Activated T-helper 9 cell treated with anti-CD3 and anti-CD28 coated beads, Interleukin-2, amount 50 U/mL, for 16 hours (primary cell): ENCODE results near the gene ERCC3.

Source experiments
- DNase-seq: peaks from one replicate; pipeline ENCODE4 v3.0.0-alpha.2; 2020; ENCODE audit warnings: low read depth

ERCC3 gene

DNA sequence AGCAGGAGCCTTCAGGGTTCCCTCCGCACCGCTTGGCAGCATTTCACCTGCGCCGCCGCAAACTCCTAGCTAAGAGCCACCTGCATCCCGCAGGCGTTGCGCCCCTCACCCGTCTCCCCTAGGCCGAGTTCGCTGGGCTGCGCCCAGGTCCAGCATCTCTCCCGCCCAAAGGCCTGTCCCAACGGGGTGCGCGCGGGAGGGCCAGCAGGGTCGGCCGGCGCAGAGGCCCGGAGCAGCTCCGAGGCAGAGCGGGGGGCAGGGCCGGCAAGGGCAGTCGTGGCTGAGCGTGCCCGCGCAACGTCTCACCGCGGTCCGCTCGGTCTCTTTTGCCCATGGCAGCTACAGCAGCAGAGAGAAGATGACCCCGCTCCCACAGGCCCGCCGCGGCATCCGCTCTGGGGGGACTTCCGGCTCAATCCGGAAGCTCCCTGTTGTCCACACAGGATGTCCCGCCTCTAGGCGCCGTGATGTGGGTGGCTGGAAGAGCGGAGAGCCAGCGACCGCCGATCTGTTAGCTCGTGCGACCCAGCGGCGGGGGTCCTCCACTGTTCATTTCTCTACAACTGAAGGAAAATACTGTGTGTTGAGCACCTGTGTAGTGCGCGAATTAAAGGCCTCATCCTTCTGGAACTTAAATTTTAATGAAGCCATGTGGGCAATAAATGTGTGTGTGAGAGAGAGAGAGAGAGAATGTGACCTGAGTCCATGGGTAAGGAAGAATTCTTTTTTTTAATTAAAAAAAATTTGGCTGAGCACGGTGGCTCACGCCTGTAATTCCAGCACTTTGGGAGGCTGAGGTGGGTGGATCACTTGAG is at the start of gene ERCC3:
Gene ERCC3 (minus strand): TSS at position 397 of the 815 bp plus-strand sequence. CDS start 63 bp downstream, at position 334.
- DNase-seq, result peak; percentile 76

DNA sequence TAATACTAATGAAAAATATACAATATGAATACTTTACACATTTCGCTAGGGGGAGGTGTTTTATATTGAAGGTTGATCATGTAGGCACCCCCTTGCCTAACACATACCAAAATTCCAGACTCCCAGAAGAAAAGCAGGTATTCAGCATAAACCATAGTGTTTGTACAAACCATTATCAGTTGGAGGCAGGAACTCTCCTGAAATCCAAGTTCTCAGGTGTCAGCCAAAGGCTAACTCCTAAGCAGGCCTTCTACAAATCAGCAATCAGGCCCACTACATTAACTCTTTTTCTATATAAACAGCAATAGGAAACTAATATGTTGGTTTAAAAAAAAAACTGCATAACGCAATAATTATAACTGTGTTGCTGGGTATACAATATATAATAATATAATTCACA is 49.3 kb upstream of the ERCC3 start:
- no peak for DNase-seq

DNA sequence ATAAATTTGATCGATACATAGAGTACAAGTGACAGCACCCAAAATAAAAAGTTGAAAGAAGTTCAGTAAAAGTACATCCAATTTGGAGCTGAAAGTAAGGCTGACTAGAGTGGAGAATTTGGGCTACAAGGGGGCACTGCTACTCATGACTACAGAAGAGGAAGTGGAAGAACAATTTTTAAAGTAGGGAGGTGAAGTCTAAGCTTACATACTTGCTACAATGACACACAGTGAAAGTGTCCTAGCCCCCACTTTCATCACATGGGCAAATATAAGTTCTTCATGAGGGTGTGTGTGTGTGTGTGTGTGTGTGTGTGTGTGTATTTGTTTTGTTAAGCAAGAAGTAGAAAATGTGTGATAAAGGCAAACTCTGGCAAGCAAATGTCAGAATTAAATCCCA is 48.2 kb upstream of the ERCC3 start:
- DNase-seq, result no peak

DNA sequence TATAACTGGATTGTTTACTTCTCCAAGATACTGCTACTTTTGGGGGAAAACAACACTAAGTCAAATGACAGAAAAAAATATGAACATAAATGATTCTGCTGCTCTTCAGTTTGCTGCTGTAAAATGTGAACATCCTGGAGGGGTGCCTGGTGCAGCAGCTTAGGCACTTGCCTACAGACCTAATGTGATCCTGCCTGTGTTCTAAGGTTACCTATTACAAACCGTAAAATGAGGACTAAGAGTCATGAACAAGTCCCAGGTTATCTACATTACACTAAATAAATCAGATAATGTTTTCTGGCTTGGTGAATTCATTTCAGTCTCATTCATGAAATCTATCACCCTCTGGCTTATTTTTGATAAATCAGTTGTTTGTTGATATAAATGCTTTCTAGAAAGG is 38.4 kb upstream of the ERCC3 start:
- DNase-seq, result no peak

DNA sequence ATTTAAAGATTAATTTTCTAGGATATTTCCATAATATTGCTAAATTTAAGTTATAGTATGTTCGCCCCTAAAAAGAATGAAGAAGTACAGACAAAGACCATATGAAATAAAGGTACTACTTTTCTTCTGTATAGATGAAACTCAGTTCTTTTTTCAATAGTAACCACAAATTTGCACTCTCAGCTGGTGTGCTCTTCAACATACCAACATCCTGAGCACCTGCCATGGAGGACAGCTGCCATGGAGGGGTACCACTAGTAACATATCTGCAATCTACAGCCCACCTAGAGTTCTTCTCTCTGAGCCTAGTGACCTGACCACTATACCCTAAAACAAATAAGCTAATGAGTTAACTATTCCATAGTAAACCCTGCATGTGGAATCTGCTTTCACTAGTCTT is 36.8 kb upstream of the ERCC3 start:
- no peak for DNase-seq

DNA sequence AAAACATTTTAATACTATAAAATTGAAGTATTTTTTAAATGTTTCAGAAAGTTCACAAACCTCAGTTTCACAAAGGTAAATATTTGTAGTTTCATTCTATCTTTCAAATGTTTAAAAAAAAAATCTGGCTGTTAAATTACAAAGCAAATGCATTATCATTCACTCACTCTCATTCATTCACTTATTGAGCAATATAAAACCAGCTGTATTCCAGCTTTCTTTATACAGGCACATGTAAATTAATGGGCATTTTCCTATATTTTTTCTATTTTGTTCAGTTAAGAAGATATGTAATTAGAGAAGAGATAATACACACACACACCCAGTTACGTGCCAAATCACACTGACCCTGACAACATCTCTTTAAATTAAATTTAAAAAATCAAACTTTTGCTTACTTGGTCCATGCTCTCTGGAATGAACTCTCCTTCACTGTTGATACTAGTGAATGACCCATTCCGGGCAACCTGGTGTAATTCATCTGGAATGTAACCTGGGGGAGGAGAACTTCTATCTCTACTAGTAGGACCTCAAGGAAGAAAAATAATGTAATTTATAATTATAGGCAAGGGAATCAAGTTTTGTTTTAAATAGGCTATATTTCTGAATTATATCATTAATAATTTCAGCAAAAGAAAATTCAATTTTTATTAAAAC is 32.5 kb upstream of the ERCC3 start:
- no peak for DNase-seq

DNA sequence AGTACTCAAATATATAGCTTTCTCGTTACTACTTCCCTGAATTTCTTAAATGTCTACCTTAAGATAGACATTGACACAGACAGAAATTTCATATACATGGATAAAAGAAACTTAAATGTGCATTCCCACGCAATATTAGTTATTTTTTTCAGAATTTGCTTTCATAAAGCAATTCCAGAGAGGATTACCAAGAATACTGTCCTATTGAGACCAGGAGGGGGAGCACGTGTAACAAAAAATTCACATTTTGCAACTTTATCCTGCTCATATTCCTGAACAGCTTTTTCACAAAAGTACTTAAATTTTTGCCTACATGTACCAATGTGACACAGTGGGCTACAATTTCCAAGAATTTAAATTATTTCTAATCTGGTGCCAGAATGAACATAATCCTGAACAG is 30.7 kb upstream of the ERCC3 start:
- DNase-seq, result no peak

DNA sequence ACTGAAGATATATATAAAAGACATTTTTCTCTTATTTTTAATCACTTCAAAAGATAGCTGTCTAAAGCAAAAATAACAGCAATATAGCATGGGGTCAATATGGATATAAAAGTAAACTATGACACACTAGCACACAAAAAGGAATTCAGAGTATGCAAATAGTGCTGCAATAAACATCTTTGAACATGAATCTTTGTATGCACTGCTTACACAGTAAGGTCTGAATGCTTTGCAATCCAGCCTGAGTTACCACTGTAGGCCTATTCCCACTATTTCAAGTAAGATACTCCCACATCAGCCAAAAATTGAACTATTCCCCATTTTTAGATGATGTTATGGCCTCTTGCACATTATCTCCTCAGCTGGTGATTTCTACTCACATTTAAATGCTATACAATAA is 27.4 kb upstream of the ERCC3 start:
- no peak for DNase-seq

DNA sequence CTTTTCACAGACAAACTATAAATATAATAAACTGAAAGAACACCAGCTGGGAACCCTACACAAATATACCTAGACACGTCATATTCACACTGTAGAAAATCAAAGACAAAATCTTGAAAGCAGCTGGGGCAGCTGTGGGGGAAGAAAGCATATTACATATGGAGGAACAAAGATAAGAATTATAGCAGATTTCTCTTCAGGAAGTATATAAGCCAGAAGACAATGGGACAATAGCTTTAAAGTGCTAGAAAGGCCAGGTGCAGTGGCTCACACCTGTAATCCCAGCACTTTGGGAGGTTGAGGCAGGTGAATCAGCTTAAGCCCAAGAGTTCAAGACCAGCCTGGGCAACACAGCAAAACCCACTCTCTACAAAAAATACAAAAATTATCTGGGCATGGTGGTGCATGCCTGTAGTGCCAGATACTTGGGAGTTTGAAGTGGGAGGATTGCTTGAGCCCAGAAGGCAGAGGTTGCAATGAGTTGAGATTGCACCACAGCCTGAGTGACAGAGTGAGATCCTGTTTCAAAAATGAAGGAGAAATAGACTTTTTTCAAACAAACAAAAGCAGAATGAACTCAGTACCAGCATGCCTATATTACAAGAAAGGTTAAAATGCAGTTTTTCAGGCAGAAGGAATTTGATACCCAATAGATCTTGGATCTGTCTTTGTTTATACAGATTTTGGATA is 26.8 kb upstream of the ERCC3 start:
- no peak for DNase-seq

DNA sequence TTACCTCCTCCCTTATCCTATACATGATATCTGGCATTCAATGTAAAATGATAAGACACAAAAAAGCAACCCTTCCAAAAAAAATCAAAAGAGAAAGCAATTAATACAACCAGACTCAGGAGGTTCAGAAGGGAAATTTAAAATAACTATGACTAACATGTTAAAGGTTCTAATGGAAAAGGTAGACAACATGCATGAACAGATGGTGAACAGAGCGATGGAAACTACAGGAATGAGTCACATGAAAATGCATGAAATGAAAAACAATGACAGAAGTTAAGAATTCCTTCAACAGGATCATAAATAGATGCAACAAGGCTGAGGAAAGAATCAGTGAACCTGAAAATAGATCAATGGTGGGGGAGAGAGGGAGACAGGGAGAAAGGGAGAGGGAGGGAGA is 26.1 kb upstream of the ERCC3 start:
- no peak for DNase-seq

DNA sequence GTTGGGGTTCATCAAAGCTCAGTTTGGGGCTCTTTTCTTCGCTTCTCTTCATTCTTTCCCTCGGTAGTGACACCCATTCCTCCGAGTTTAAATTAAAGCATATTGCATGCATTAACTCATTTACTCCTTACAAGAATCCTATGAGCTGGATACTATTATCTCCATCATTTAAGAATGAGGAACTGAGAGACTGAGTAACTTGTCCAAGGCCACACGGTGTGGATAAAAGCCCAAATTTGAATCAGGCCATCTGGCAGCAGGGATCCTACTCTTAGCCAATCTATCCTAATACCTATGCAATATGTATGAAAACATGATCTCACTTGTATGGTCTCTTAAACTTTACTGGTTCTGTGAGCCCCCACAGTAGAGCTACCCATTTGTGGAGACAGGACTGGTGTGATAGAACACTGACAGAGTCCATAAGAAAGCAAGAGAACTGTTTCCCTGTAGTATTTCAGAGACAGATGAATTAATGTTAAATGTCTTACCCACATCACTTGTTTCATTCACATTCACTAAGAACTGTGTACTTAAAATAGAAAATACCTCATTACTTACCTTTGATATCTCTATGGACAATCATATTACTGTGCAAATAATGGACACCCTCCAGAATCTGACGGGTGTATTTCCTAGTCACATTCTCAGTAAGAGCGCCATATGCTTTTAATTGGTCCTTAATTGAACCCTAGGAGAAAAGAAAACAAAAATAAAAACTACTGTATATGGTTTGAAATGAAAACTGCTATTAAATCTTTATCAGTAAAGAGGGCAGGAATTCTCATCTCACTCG is 20.4 kb upstream of the ERCC3 start:
- DNase-seq, result no peak

DNA sequence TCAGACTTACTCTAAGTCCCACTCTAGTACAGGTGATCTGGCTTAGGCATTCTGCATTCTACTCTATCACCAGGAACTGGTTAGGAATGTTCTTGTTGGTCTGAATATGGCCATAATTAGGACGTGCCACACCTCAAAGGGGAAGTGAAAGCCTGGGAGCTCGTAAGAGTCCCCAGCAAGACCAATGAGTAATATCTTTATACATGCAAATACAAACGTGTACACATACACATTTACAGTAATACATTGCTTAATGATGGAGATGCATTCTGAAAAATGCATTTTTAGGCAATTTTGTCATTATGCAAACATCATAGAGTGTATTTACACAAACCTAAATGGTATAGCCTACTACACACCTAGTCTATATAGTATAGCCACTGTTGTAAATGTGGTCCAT is 19.5 kb upstream of the ERCC3 start:
- DNase-seq, result no peak

DNA sequence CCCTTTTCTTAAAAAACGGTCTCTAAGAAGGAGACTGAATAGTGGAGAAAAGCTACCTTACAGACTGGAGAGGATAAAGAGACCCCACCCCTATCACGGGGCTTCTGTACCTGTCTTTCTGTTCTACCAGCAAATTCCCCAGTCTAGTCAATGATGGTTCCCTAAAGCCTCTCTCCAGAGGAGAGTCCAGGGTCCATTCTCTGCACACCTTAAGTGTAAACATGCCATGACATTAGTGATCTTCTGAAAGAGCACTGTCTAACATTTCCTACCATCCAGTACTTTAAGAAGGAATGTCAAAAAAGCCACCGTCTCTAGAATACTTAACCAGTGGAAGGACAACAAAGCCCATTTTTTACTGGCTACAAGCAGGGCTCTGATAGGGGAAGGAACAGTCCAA is 17.0 kb upstream of the ERCC3 start:
- DNase-seq, result no peak

DNA sequence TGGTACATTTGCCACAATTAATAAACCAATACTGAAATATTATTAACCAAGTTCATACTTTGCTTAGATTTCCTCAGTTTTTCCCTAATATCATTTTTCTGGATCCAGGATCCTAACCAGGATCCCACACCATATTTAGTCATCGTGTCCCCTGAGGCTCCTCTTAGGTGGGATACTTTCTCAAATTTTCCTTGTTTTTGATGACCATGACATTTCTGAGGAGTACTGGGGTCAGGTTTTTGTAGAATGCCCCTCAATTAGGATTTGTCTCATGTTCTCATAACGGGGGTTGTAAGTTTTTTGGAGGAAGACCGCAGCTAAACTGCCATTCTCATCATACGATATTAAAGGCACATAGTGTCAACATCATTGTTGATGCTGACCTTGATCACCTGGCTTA is 15.5 kb upstream of the ERCC3 start:
- no peak for DNase-seq

DNA sequence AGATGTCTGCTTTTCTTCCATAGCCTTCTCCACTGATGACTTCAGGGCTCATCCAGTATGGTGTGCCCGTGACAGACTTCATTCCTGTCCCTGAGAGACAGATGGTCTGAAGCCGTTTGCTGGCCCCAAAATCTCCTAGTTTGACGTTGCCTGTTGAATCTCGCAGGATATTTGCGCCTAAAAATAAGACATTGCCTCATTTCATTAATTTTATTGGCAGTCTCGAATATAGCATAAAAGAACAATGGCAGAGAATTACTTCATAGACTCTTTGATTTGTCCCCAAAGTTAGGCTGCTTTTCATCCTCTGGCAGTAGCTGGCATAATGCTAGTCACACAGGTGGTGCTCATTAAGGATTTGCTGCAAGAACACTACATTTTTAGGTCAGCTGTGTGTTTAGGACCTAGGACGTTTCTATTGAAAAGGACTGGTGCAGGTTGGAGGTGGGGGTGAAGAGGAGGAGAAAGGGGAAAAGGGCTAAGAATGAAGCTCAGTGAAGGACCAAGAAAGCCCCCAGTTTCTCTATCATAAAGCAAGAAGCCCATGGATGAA is 14.7 kb upstream of the ERCC3 start:
- no peak for DNase-seq

DNA sequence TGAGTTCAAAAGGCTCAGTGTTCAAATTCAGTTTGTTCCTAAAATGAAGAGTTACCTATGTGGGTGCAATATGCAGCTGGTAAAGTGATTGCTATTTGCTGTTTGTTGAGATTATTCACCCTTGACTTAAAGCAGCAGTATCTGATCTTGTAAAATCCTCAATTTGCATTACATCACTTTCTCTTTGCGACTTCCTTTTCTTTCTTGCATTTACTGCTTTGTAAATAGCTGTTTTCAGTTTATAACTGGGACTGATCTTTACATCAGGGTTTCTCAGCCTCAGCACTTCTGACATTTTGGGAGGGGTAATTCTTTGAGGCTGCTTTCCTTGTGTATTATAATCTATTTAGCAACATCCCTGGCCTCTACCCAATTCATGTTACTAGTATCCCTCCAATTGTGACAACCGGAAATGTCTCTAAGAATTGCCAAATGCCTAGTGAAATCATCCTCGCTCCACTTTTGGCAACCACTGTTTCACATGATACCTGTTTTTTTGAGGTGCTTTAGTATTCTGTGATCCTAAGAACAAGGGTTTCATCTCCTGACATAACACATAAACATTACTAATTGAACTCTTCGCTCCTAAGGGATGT is 12.1 kb upstream of the ERCC3 start:
- DNase-seq, result no peak

DNA sequence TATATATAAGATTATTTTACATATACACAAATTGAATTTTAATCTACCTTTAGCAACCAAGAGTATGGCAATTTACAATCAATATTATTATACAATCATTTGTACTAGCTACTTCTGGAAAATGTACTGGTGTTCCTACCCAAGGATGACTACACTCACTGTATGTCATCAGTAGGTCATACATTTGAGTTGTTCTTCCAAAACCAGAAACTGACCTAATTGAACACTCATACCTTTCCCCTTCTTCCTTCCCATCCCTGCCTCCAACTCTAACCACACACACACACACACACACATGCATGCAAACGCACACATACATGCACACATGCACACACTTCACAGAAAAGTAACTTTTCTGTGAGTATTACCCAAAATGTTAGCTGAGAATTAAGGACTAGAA is 8.2 kb upstream of the ERCC3 start:
- DNase-seq, result no peak

DNA sequence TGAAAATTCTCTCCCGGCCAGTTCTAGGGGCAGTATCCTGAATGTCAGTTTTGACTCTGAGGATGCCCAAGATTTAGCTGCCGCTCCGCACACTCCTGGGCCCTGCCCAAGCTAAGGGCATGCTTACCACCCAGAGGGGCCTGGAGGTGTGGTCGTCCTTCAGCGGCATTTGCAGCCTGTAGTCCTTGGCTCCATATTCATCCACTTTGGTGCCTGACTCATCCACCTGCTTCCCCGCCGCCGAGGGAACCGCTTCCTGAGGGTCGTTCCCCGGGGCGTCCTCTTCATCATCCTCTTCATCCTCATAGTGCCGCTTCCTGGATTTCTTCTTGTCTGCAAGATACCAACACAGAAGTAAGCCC is 577 bp downstream of the ERCC3 start:
- no peak for DNase-seq

DNA sequence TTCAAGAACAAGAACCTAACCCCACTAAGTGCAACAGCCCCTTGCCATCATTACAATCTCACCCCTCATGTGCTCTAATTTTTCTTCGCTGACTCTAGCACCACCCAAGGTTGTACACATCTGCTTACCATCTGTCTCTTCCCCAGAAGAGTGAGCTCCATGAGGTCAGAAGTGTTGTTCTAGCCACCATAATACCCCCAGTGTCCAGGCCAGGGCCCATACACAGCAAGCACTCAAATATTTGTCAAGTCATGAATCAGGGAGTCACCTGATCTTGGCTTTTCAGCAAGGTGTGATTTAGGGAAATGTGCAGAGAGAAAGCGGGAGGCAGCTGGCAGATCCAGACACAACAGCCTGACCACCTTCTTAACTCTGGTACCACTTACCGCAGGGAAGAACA is 5.7 kb downstream of the ERCC3 start:
- no peak for DNase-seq

DNA sequence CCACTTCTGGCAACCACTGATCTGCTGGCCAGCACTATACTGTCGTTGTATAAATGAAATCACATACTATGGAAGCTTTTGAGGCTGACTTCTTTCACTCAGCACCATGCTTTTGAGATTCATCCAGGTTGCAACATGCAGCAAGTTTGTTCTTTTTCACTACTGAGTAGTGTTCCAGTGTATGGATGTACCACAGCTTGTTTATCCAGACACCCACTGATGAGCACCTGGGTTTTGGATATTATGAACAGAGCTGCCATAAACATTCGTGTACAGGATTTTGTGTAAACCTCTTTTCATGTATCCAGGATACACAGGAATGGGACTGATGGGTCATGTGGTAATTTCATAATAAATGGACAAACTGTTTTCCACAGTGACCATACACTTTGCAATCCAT is 10.7 kb downstream of the ERCC3 start:
- no peak for DNase-seq

DNA sequence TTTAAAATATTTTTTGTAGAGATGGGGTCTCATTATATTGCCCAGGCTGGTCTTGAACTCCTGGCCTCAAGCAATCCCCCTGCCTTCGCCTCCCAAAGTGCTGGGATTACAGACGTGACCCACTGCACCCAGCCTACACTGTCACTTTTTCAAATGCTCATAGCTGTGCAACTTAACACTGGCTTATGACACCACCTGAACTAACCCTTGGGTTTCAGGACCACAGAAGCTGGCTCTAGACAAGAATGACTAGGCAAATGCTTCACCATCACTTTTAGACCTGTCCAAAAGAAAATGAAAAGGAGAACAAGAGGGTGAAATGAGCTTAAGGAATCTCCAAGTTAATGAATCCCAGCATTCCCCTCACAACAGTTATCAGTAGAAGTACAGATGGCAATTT is 13.3 kb downstream of the ERCC3 start:
- DNase-seq, result no peak

DNA sequence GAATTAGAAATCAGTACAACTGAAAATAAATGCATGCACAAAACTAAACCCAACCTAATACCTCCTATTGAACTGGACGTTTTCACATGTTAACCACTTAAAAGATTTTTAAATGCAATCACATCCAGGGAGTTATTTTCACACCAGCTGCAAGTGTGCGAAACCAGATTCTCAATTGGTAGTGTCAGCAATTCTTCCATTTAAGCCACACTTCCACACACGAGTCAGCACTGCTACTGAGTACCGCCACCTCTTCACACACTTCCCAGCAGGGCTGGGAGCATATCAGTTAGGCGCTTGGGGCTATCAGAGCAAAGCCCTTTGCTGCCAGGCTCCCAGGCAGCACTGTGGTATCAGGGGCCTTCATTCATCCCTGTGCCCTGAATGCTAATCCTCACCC is 14.2 kb downstream of the ERCC3 start:
- no peak for DNase-seq
